SU-DHL-6 (cell line): ENCODE results near the gene RAB9B.

Experiments used
- CTCF ChIP-seq: fragments of 200-600 bp; sonication (generic); IDR thresholded peaks from one replicate; pipeline ENCODE4 v1.5.1; 2017; ENCODE audit warnings: antibody characterized with exemption, mild to moderate bottlenecking, low read length, moderate library complexity; ENCODE audit not compliant: insufficient read depth, poor library complexity, severe bottlenecking
- EZH2phosphoT487 ChIP-seq: fragments of 200-600 bp; sonication (generic), shearing (Covaris generic); conservative IDR thresholded peaks from 2 replicates; pipeline ENCODE4 v1.6.1; 2018; ENCODE audit warnings: mild to moderate bottlenecking, antibody characterized with exemption, low read length, moderate library complexity, mixed read lengths

GRCh38 chrX:103823591-103823990 is 8.5 kb downstream of the RAB9B start:
- TF ChIP-seq CTCF (no peak), EZH2phosphoT487 (no peak)
